CD4-positive, alpha-beta T cell treated with Interferon alpha-2 for 1 hour (primary cell): Measurements from ENCODE around the gene ZYX.
"Not testable (repeated sequence)": the region's sequence is repeated elsewhere in the genome, so short reads cannot be mapped to it uniquely, and the experiment has no call there.

ENCODE experiments used
- DNase-seq, 2 donors: peaks; one replicate each; pipeline ENCODE4 v3.0.0-alpha.2; 2020 to 2022

The ZYX gene

DNA sequence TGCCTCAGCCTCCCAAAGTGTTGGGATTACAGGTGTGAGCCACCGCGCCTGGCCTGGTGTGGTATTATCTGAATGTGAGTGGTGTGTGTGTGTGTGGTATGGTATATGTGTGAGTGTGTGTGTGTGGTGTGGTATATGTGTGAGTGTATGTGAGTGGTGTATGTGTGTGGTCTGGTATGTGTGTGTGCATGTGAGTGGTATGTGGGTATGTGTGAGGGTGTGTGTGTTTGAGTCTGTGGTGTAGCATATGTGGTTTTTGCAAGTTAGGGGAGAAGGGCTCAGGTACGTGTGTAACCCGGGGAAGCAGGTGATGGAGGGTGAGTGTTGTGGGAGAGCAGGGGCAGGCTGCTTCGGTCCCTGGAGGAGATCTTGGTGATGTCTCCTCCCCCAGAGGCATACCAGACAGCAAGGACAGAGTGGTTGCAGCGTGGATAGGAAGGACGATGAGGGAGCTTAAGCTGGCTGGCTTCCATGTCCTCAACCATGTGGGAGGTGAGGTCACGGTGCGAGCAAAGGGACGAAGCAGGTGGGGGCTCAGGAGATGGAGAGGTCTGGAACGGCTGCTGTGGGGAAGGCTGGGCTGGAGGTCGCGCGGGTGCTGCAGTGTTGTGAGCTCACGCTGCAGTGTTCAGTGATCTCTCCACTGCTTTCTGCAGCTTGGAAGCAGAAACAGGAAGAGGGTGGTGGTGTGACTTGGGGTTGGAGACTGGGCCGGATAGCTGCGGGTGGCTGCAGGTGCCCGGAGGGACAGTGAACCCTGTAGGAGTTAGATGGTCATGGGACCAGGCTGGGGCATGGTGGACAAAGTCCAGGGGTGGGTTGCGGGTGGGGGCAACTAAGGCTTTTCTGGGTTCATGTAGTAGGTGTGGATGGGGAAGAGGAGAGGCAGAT lies 5.0 kb downstream of the ZYX start:
- DNase-seq: peak; percentile 42 to 63

DNA sequence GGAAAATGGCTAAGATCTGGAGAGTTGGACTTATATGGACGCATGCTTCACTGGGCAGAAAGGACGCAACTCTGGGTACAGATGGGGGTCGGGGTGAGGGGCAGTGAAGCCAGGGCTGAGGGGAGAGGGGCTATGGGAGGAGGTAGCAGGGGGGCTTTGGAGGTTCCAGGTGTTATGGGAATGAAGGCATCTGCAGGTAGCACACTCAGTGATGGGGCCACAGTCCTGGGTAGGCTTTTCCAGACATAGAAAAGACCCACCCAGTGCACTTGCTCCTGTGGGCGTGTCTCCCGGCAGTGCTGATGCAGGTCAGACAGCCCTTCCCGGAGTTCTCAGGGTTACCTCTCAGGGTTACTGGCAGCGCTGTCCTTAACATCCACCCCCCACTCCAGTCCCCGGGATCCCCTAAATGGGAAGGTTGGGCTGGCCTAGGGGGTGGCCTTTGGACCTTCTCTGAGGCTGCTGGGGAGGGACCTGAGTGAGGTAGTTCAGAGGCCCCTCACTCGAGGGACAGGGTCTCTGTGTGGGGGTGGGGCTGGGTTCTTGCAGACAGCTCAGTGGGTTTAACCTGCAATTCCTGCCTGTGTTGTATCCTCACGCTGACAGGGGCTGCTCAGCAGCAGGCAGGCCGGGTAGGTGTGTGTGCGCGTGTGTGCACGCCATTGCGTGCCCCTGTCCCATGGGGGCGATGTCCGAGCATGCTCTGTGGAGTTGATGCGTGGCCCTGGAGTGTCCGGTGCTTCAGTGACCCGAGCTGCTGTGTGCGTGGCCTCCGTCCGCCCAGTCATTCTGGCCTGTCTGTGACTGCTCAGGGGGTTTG lies 6.2 kb downstream of the ZYX start:
- DNase-seq: no peak

- DNase-seq: no peak
These were observed 6.9 kb downstream of the ZYX start for GRCh38 chr7:143388051-143388450.

DNA sequence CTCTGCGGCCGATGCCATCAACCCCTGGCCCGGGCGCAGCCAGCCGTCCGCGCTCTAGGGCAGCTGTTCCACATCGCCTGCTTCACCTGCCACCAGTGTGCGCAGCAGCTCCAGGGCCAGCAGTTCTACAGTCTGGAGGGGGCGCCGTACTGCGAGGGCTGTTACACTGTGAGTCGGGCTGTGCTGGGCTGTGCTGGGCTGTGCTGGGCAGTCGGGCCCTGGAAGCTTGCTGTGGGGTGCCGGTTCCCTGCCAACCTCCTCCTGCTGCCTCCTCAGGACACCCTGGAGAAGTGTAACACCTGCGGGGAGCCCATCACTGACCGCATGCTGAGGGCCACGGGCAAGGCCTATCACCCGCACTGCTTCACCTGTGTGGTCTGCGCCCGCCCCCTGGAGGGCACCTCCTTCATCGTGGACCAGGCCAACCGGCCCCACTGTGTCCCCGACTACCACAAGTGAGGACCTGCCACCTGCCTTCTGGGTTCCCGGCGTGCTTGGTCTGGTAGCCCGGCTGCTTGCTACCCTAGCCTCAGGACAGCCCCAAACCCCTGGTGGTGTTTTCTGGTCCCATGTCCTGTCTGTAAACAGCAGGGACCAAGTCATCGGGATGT lies 7.5 kb downstream of the ZYX start:
- DNase-seq: no peak

DNA sequence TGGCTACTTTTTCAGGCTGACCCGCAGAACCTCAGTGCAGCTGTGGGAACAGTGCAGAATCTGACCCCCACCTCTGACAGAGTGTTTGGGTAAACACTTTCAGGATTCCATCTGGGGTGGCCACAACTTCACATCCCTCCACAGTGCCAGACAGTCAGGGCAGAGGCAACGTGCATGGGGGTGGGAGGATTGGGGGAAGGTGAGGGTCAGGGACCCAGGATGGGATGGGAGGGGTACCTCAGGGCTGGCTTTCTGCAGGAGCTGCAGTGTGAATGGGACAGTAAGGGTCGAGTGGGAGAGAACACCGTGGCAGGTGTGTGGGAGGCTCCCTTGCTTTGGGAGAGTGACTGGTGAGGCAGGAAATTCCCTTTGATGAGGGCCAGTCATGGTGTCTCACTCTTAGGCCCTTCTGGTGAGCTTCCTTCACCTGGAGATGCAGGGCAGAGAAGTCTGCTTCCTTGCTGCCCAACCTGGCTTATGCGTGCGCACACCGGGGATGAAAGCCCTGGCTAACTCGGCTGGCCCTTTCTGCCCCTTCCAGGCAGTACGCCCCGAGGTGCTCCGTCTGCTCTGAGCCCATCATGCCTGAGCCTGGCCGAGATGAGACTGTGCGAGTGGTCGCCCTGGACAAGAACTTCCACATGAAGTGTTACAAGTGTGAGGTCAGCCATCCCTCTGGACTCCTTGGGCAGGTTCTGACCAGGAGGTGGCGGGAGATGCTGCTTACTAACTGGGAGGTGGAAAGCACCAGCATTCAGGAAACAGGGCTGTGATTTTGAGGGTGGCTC lies 8.4 kb downstream of the ZYX start:
- no peak for DNase-seq

GRCh38 chr7:143390104-143390772 lies 9.1 kb downstream of the ZYX start:
- no peak for DNase-seq

DNA sequence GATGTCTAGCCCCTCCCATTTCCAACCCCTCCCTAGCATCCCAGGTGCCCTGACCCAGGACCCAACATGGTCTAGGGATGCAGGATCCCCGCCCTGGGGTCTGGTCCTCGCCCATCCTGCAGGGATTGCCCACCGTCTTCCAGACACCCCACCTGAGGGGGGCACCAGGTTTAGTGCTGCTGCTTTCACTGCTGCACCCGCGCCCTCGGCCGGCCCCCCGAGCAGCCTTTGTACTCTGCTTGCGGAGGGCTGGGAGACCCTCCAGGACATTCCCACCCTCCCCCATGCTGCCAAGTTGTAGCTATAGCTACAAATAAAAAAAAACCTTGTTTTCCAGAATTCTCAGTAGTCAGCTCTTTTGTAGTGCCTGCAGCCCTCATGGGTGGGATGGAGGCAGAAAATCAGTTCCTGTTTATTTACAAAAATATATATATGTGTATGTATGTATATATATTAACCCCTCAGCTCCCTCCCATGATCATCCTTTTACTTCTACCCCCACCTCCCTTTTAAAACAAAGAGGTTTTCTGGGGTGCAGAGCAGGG lies 9.7 kb downstream of the ZYX start:
- no peak for DNase-seq

DNA sequence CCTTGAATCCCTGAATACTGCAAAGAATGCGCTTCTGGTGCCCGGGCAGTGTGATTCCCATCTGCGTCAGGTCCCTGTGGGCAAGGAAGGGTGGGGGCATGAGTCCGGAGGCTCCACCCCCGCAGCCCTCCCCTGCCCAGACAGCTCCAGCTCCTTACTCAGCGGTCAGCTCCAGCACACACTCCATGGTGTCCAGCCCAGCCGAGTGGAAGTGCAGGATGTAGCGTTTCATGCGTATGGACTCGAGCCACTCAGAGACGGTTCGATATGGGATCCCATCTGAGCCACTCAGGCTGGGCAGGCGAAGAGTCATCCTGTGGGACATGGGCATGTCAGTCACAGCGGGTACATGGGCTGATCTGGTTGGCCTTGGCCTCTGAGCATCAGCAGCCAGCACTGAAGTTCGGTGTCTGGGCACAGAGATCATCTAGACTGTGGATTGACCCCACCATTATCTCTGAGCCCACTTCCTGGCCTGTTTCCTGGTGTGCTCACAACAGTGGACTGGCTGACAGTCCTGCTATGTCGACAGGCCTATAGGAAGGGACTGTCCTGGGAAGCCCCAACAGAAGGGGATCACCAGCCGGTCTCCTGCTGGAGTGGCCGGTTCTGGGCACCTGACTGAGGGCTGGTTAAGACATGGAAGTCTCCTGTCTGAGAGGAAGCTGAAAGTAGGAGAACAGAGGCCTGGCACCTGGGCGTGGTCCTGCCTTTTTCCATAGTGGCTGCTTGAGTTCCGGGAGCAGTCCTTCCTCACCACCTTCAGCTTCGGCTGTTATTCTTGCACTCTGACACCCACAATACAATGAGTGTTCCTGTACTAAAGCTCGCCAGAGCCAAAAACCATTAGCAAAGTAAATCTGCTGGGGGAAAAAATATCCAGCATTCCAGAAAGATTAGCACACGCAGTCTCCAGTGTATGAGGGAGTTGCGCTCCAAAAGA lies 10.6 kb downstream of the ZYX start:
- no peak for DNase-seq

GRCh38 chr7:143392427-143392826 lies 11.3 kb downstream of the ZYX start:
- not testable (repeated sequence) for DNase-seq

DNA sequence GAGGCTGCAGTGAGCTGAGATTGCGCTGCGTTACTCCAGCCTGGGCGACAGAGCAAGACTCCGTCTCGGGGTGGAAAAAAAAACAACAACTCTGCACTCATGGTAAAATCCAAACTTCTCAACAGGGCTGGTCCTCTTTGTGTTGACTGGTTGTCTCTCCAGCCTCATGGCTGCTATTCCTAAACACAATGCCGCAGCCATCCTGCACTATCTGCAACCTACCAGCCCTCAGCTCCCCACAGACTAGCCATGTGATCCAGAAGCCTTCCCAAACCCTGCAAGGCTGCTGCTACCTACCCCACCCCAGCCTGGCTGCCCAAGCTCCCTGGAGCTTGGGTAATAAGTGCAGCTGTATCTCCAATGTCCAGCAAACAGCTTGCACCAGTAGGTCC lies 11.7 kb downstream of the ZYX start:
- DNase-seq: no peak

- DNase-seq: no peak
These were observed 12.3 kb downstream of the ZYX start for GRCh38 chr7:143393267-143394041.

DNA sequence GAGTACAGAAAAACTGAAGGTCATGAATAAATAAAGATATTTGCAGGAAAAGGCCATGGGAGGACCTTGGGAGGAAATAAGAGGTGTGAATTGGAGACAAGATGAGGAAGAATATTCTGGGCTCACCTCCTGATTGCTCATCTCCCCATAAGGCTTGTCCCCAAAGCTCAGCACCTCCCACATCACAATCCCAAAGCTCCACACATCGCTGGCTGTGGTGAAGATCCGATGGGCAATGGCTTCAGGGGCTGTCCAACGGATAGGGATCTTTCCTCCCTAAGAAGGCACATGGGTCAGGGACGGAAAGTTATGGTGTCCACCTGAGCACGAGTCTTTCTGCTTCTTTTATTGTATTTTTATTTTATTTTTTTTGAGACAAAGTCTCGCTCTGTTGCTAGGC lies 12.9 kb downstream of the ZYX start:
- DNase-seq: no peak

DNA sequence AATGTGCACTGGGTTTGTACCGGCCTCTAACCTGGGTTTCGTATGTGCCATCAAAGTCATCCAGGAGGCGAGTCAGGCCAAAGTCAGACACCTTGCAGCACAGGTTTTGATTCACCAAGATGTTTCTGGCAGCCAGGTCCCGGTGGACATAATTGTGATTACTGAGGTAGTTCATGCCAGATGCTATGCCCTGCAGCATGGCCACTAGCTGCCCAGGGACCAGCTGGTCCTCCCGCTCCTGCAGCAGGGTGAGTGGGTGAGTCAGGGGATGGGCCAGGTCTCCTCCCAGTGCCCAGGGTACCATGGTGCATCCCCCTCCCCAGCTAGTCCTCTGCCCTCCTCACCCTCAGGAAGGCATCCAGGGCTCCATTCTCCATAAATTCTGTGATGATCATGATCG lies 13.6 kb downstream of the ZYX start:
- no peak for DNase-seq

DNA sequence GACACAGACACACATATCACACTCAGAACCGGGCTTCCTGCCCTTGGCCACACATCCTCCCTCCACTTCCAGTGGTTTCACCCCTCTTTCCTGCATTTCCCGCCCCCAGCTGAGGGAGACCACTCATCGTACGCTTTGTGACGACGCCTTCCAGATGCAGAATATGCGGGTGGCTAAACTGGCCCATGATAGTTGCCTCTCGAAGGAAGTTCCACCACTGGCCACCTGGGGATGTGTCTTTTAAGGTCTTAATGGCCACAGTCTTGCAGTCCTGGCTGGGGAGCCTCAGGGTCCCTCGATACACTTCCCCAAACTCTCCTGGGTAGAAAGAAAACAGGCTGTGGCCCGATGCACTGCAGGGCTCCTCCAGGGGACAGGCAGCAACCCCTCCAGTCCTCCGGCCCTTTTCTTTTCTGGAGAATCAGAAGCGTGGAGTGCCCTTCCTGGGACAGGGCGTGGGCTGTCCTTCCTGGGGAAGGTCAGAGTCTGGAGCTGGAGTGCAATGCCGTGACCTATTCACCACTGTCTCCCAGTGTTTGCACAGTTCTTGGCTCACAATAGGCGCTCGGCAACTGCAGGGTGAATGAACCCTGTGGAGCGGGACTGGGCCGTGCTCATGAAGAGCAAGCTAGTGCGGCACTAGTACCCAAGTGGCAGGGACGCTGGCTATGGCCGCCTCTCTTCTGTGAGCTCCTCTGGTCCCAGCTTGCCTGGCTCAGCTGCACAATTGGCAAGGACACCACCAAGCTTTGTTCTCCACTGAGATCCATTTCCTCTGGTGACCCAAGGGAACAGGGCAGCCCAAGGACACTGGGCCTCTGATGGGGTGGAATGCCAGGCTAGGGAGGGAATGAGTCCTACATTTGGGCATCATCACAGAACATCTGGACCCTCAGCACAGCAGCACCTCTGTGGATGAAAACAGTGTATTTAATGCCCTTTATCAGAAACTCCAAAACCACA lies 14.3 kb downstream of the ZYX start:
- DNase-seq: no peak

DNA sequence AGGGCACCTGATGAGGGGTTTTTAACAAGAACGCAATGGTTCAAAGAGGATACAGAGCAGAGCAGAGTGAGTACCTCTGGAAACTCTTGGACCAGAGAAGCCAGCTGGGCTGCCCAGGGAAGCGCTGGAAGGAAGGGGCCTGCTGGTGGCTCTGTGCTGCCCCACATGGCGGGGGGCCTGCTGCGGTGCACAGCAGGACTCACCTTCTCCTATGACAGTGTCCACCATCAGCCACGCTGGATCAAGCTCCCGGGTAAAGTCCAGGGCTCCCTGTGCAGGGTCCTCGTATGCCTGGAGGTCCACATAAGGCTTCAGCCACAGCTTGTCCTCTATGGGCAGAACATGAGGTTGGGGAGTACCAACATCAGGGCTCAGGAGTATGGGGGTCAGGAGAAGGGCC lies 15.0 kb downstream of the ZYX start:
- DNase-seq: no peak

- no peak for DNase-seq
These were observed 15.7 kb downstream of the ZYX start for GRCh38 chr7:143396625-143397556.

GRCh38 chr7:143397710-143398530 lies 16.8 kb downstream of the ZYX start:
- DNase-seq: no peak
